Measurements from ENCODE around the gene CCL1. TPM values are rescaled to one million over a fixed set of nuclear protein-coding genes. Genes with fewer than 3 reads are reported as not detected.

Gene CCL1
- polyA plus RNA-seq, 3 donors, result not detected

Other genes with a start within 250 kb of the CCL1 start
- 10 to 100 TPM; 19.9 to 22.5 (median 21.0) TPM for gene CCL2, start 107.9 kb downstream of the CCL1 start, polyA plus RNA-seq (ENCODE audit: insufficient read length in 3 of 3)
- gene CCL7, start 93.0 kb downstream of the CCL1 start, polyA plus RNA-seq (ENCODE audit: insufficient read length in 3 of 3), result not detected
- gene CCL11, start 77.5 kb downstream of the CCL1 start, polyA plus RNA-seq (ENCODE audit: insufficient read length in 3 of 3), result 1 to 10 TPM in 2 of 3 donors, under 1 TPM in 1; 0.74 to 1.4 (median 1.1) TPM
- gene CCL8, start 43.8 kb downstream of the CCL1 start, polyA plus RNA-seq (ENCODE audit: insufficient read length in 3 of 3), result under 1 TPM; 0.17 to 0.24 (median 0.22) TPM
- gene CCL13, start 6.8 kb downstream of the CCL1 start, polyA plus RNA-seq (ENCODE audit: insufficient read length in 3 of 3), result not detected
- 1 to 10 TPM; 2.1 to 4.5 (median 2.2) TPM for gene TMEM132E, start 216.3 kb upstream of the CCL1 start, polyA plus RNA-seq (ENCODE audit: insufficient read length in 3 of 3)

Measured in right renal cortex interstitium (tissue), 3 donors.